ENCODE data around the gene CMTM6. TPM values are rescaled to one million over a fixed set of nuclear protein-coding genes. Genes with fewer than 3 reads are reported as not detected.

Gene CMTM6
- total and polyA plus RNA-seq, 11 donors = 5.2 to 34.8 (median 11.6) TPM

- Histone ChIP-seq H3K36me3 (peaks cover 0 to 57% (median 0%) of the 10 kb centered on the region in 9 donors), H3K27me3 (no peaks in the 10 kb centered on the region), H3K27ac (no peak overlapping the region), H3K9me3 (no peaks in the 10 kb centered on the region), H3K4me3 (no peak overlapping the region), H3K4me1 (peaks cover 0 to 15% (median 0%) of the 10 kb centered on the region in 12 donors)
- intact Hi-C loops (cut with DNase I) = no loop called here
- DNase-seq = no peak
- WGBS, 4 donors = 75 to 82% (median 78%) methylated on average over 3 to 4 of the region's 4 CpGs
- no peak for ATAC-seq
- TF ChIP-seq, protein P1, sequence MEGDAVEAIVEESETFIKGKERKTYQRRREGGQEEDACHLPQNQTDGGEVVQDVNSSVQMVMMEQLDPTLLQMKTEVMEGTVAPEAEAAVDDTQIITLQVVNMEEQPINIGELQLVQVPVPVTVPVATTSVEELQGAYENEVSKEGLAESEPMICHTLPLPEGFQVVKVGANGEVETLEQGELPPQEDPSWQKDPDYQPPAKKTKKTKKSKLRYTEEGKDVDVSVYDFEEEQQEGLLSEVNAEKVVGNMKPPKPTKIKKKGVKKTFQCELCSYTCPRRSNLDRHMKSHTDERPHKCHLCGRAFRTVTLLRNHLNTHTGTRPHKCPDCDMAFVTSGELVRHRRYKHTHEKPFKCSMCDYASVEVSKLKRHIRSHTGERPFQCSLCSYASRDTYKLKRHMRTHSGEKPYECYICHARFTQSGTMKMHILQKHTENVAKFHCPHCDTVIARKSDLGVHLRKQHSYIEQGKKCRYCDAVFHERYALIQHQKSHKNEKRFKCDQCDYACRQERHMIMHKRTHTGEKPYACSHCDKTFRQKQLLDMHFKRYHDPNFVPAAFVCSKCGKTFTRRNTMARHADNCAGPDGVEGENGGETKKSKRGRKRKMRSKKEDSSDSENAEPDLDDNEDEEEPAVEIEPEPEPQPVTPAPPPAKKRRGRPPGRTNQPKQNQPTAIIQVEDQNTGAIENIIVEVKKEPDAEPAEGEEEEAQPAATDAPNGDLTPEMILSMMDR (IDR thresholded peaks at IDR 0.05) = no peak
- no peak for TF ChIP-seq POLR2A (IDR thresholded peaks at IDR 0.05)
Observed at GRCh38 chr3:32452009-32452408, 50.6 kb downstream of the CMTM6 start.

DNA sequence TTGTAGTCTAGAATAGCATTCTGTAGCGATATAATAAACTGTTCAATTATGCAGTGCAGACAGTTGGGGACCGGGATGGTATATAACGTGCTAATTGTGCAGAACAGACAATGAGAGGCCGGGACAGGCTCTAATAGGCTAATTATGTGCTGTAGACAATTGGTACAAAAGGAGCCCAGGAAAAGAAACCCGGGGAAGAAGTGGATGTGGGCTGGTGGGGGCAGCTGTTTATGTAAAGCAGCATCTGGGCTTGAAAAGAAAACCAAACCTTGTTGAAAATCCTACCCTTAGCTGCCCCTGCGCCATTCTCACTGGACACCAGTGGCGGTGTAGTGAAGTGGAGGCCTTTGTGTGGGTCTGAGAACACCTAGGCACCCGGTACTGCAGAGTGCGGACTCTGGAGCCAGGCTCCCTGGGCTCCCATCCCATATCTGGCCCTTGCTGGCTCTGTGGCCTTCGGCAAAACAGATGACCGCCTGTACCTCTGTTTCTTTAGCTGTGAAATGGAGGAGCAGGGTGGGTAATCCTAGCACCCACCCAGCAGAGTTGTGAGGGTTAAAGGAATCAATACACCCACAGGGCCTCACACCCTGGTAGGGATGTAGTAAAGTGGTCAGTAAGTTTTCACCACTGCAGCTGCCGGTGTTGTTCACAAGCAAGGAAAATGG, 51.5 kb downstream of the CMTM6 start:
- ATAC-seq = no peak
- Histone ChIP-seq H3K27ac (no peak overlapping the region), H3K4me1 (peaks cover 0 to 10% (median 0%) of the 10 kb centered on the region in 12 donors), H3K9me3 (no peaks in the 10 kb centered on the region), H3K4me3 (no peak overlapping the region), H3K27me3 (no peaks in the 10 kb centered on the region), H3K36me3 (peaks cover 0 to 57% (median 0%) of the 10 kb centered on the region in 9 donors)
- 93 to 98% (median 95%) methylated on average over 12 of the region's 12 CpGs for whole genome bisulfite sequencing, 4 donors
- TF ChIP-seq POLR2A (IDR thresholded peaks at IDR 0.05) = no peak
- TF ChIP-seq, protein P1 (IDR thresholded peaks at IDR 0.05) = no peak
- no peak for DNase-seq
- intact Hi-C loops (cut with DNase I) = no loop called here

DNA sequence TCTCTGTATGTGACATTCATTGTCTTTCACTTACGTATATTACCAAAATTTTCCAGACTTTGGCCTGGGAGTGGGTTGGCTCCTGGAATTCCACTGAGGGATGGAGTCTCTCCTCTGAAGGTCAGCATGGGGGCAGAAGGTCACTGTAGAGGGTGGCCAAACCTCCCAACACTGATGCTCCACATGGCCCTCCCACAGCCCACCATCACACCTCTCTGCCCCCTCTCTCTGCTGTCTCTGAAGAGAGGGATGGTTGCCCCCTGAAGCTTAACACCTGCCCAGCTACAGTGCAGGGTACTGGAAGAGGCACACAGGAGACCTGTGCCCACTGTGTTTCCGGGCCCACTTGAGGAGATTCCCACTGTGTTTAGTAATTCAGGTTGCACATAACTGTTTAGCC, 52.2 kb downstream of the CMTM6 start:
- DNase-seq (no peak), ATAC-seq (no peak)
- Histone ChIP-seq H3K9me3 (no peaks in the 10 kb centered on the region), H3K27ac (no peak overlapping the region), H3K4me1 (peaks cover 0 to 7% (median 0%) of the 10 kb centered on the region in 12 donors), H3K36me3 (peaks cover 0 to 56% (median 0%) of the 10 kb centered on the region in 9 donors), H3K27me3 (no peaks in the 10 kb centered on the region), H3K4me3 (no peak overlapping the region)
- TF ChIP-seq, protein P1 (IDR thresholded peaks at IDR 0.05) = no peak
- TF ChIP-seq POLR2A (IDR thresholded peaks at IDR 0.05) = no peak
- intact Hi-C loops (cut with DNase I) = no loop called here
- WGBS, 4 donors = 85 to 100% (median 97%) methylated on average over 2 of the region's 2 CpGs

DNA sequence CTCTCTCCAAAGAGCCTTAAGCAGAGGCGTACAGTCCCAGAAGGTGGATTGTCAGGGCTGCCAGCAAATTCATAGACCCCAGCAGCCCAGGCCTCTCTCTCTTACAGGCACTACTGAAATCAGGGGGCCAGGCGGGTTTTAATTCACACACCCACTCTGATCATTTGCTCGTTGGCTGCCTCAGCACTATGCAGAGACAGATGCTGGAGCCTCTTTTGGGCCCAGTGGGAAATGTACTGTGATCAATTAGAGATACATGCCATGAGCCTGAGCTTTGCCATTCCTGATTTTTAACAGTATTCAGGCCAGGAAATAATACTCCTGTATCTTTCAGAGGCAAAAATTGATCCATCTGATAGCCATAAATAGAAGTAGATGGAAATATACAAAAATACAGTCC, 53.0 kb downstream of the CMTM6 start:
- intact Hi-C loops (cut with DNase I) = no loop called here
- Histone ChIP-seq H3K36me3 (peaks cover 0 to 48% (median 1%) of the 10 kb centered on the region in 9 donors), H3K27me3 (no peaks in the 10 kb centered on the region)

More for the DNA sequence above, 53.0 kb downstream of the CMTM6 start:
- H3K4me1 ChIP-seq = peaks cover 0 to 7% (median 0%) of the 10 kb centered on the region in 12 donors
- peaks cover 0 to under 1% (median 0%) of the 10 kb centered on the region in 12 donors for H3K9me3 ChIP-seq
- ATAC-seq (no peak), DNase-seq (no peak)
- H3K4me3 ChIP-seq = no peak overlapping the region
- H3K27ac ChIP-seq = no peak overlapping the region
- TF ChIP-seq, protein P1 (IDR thresholded peaks at IDR 0.05) = no peak
- WGBS, 4 donors = 89 to 100% (median 96%) methylated on average over 2 to 3 of the region's 3 CpGs

Data from heart left ventricle (tissue), 16 donors.